CD14-positive monocyte (primary cell): ENCODE results near the gene GCA. TPM values are rescaled to one million over a fixed set of nuclear protein-coding genes. Genes with fewer than 3 reads are reported as not detected.

Experiments used
- DNase-seq, 3 donors: peaks; one replicate each; pipeline ENCODE4 v3.0.0-alpha.2; 2011 to 2022
- H2AFZ ChIP-seq: 2 replicates; pipeline ENCODE4 v1.6.0; 2012; ENCODE audit warnings: mild to moderate bottlenecking, low read depth, low read length, inconsistent platforms; ENCODE audit not compliant: insufficient read depth, poor library complexity, severe bottlenecking
- H3K27ac ChIP-seq, 2 donors: 1 replicate in 1 of 2; 2 replicates in 1 of 2; pipeline ENCODE4 v1.5.1; 2012 to 2013; ENCODE audit warnings: low read length in 2 of 2, control low read depth in 1 of 2, inconsistent platforms in 1 of 2, low read depth in 1 of 2, mild to moderate bottlenecking in 1 of 2
- H3K27me3 ChIP-seq, 2 donors: one replicate each; pipeline versions ENCODE4 v1.6.0 to v1.6.1; 2011 to 2013; ENCODE audit warnings: low read length in 2 of 2; ENCODE audit not compliant: control insufficient read depth in 2 of 2, insufficient read depth in 2 of 2
- H3K36me3 ChIP-seq, 2 donors: replicated peaks in 1 of 2; 1 replicate in 1 of 2; 2 replicates in 1 of 2; pipeline versions ENCODE4 v1.5.1 to v1.6.1; 2012 to 2013; ENCODE audit warnings: low read length in 2 of 2, control low read depth in 1 of 2, inconsistent platforms in 1 of 2, mild to moderate bottlenecking in 1 of 2; ENCODE audit not compliant: insufficient read depth in 2 of 2, control insufficient read depth in 1 of 2
- H3K4me1 ChIP-seq, 2 donors: 1 replicate in 1 of 2; 2 replicates in 1 of 2; pipeline versions ENCODE4 v1.5.1 to v1.6.1; 2012 to 2013; ENCODE audit warnings: low read length in 2 of 2, control low read depth in 1 of 2, inconsistent platforms in 1 of 2, mild to moderate bottlenecking in 1 of 2, moderate library complexity in 1 of 2; ENCODE audit not compliant: insufficient read depth in 2 of 2, control insufficient read depth in 1 of 2
- H3K4me2 ChIP-seq: replicated peaks from 2 replicates; pipeline ENCODE3; 2012; ENCODE audit warnings: low read length, moderate library complexity, mild to moderate bottlenecking; ENCODE audit not compliant: poor library complexity, severe bottlenecking; ENCODE audit errors: extremely low read depth
- H3K4me3 ChIP-seq, 3 experiments: fragments of 200-600 bp in 1 of 3; sonication (generic) in 1 of 3; replicated peaks in 1 of 3; 1 replicate in 2 of 3; 2 replicates in 1 of 3; pipeline ENCODE4 v1.5.1; 2011 to 2013; ENCODE audit warnings: low read length in 3 of 3, mild to moderate bottlenecking in 3 of 3, control low read depth in 2 of 3, low read depth in 2 of 3, inconsistent platforms in 1 of 3, moderate library complexity in 1 of 3
- H3K79me2 ChIP-seq: 2 replicates; pipeline ENCODE4 v1.6.0; 2012; ENCODE audit warnings: mild to moderate bottlenecking, control low read depth, inconsistent platforms, low read length, moderate library complexity; ENCODE audit not compliant: insufficient read depth
- H3K9ac ChIP-seq: 2 replicates; pipeline ENCODE4 v1.6.0; 2017; ENCODE audit warnings: low read length, mild to moderate bottlenecking; ENCODE audit not compliant: insufficient read depth, poor library complexity, severe bottlenecking
- H3K9me3 ChIP-seq, 2 donors: replicated peaks in 1 of 2; 1 replicate in 1 of 2; 2 replicates in 1 of 2; pipeline versions ENCODE4 v1.5.1 to v1.6.1; 2012 to 2013; ENCODE audit warnings: low read length in 2 of 2, control low read depth in 1 of 2; ENCODE audit not compliant: control insufficient read depth in 1 of 2, insufficient read depth in 1 of 2
- H4K20me1 ChIP-seq: 2 replicates; pipeline ENCODE4 v1.6.0; 2012; ENCODE audit warnings: mild to moderate bottlenecking, low read length, control low read depth, moderate library complexity; ENCODE audit not compliant: insufficient read depth
- H3K27ac Mint-ChIP-seq, 7 donors: one replicate each; pipeline ENCODE4 v1.8.0; 2020; ENCODE audit warnings: mild to moderate bottlenecking in 7 of 7, mixed read lengths in 7 of 7, moderate library complexity in 6 of 7, inconsistent platforms in 2 of 7
- H3K27me3 Mint-ChIP-seq, 3 donors: one replicate each; pipeline ENCODE4 v1.8.0; 2021 to 2022; ENCODE audit warnings: low read depth in 3 of 3, mild to moderate bottlenecking in 3 of 3, mixed read lengths in 3 of 3, moderate library complexity in 3 of 3, inconsistent platforms in 1 of 3
- H3K36me3 Mint-ChIP-seq, 2 donors: one replicate each; pipeline ENCODE4 v1.8.0; 2020; ENCODE audit warnings: mixed read lengths in 2 of 2, inconsistent platforms in 1 of 2, mild to moderate bottlenecking in 1 of 2
- H3K4me1 Mint-ChIP-seq: one replicate; pipeline ENCODE4 v1.8.0; 2020; ENCODE audit warnings: mild to moderate bottlenecking, mixed read lengths
- H3K4me3 Mint-ChIP-seq, 2 donors: one replicate each; pipeline ENCODE4 v1.8.0; 2020; ENCODE audit warnings: mild to moderate bottlenecking in 2 of 2, mixed read lengths in 2 of 2, moderate library complexity in 1 of 2
- H3K9me3 Mint-ChIP-seq, 7 donors: one replicate each; pipeline ENCODE4 v1.8.0; 2020 to 2022; ENCODE audit warnings: mixed read lengths in 7 of 7, mild to moderate bottlenecking in 6 of 7, moderate library complexity in 6 of 7, inconsistent platforms in 2 of 7
- CTCF ChIP-seq: fragments of 200-600 bp; IDR thresholded peaks from one replicate; pipeline ENCODE4 v1.8.0; 2022; ENCODE audit warnings: antibody characterized with exemption, mild to moderate bottlenecking
- WGBS: methylation state at CpG from one replicate; pipeline ENCODE4 v1.1.5; 2013; ENCODE audit warnings: missing lambda C conversion rate; ENCODE audit not compliant: insufficient coverage; 5-methylcytosine and 5-hydroxymethylcytosine counted together
- intact Hi-C, 2 donors: fragments of 100-400 bp; cut with micrococcal nuclease; formaldehyde crosslinking; loops; one replicate each; pipeline versions ENCODE4 v1.15.0 to v1.15.1; 2023
- polyA plus RNA-seq, 3 donors: library from polyadenylated mRNA; depleted of rRNA in 1 of 3; unstranded in 2 of 3; stranded (reverse) in 1 of 3; fragments of 300-500 nt in 2 of 3; fragments of >200 nt in 1 of 3; fragmentation: Illumina TruSeq in 2 of 3; gene quantifications; 1 replicate in 2 of 3; 2 replicates in 1 of 3; pipeline ENCODE4 v1.2.3, GENCODE V29; 2012 to 2021

The GCA gene
- polyA plus RNA-seq, 3 donors = 129 to 441 (median 400) TPM

- no peaks in the 10 kb centered on the region for H3K36me3 ChIP-seq
- H3K27me3 Mint-ChIP-seq = peaks cover 0 to 3% (median 0%) of the 10 kb centered on the region in 3 donors
- intact Hi-C loops = no loop called here
- no peaks in the 10 kb centered on the region for H3K79me2 ChIP-seq
- no peaks in the 10 kb centered on the region for H3K4me1 ChIP-seq
- no peaks in the 10 kb centered on the region for H3K27me3 ChIP-seq
- H3K4me3 ChIP-seq = no peak overlapping the region
- peak overlapping the region in 1 of 7 donors; percentile 52 for H3K27ac Mint-ChIP-seq
- H3K36me3 Mint-ChIP-seq = no peaks in the 10 kb centered on the region
- peaks cover 27% of the 10 kb centered on the region for H4K20me1 ChIP-seq
- peaks cover 0 to 2% (median 0%) of the 10 kb centered on the region in 7 donors for H3K9me3 Mint-ChIP-seq
- no peaks in the 10 kb centered on the region for H3K9me3 ChIP-seq
- H3K4me3 Mint-ChIP-seq = no peak overlapping the region
- no peak overlapping the region for H2AFZ ChIP-seq
- H3K4me1 Mint-ChIP-seq = peaks cover 5% of the 10 kb centered on the region
- H3K9ac ChIP-seq = no peak overlapping the region
- no peak overlapping the region for H3K27ac ChIP-seq
- no peak for DNase-seq
- no peak overlapping the region for H3K4me2 ChIP-seq
- TF ChIP-seq CTCF = no peak
Measured at GRCh38 chr2:162372818-162373217, 28.9 kb downstream of the GCA start.

- H3K27ac Mint-ChIP-seq = no peak overlapping the region
- H3K4me2 ChIP-seq = peak overlapping the region; percentile 18
- H3K27me3 Mint-ChIP-seq = peaks cover 0 to 5% (median 2%) of the 10 kb centered on the region in 3 donors
Measured at GRCh38 chr2:162379719-162380580, 36.0 kb downstream of the GCA start.

More at GRCh38 chr2:162379719-162380580, 36.0 kb downstream of the GCA start:
- no peaks in the 10 kb centered on the region for H3K9me3 ChIP-seq
- Mint-ChIP-seq H3K4me1 (peaks cover 2% of the 10 kb centered on the region), H3K36me3 (no peaks in the 10 kb centered on the region), H3K9me3 (peaks cover 0 to 2% (median 0%) of the 10 kb centered on the region in 7 donors), H3K4me3 (peak overlapping the region; percentile 52 to 69)
- no peaks in the 10 kb centered on the region for H3K79me2 ChIP-seq
- no peak overlapping the region for H2AFZ ChIP-seq
- H3K4me3 ChIP-seq = no peak overlapping the region
- no peaks in the 10 kb centered on the region for H4K20me1 ChIP-seq
- 94% methylated on average over 3 of the region's 12 CpGs for WGBS
- H3K4me1 ChIP-seq = no peaks in the 10 kb centered on the region
- DNase-seq = no peak
- TF ChIP-seq CTCF = no peak
- no peak overlapping the region for H3K27ac ChIP-seq
- H3K9ac ChIP-seq = no peak overlapping the region
- intact Hi-C loops = no loop called here
- H3K36me3 ChIP-seq = no peaks in the 10 kb centered on the region
- H3K27me3 ChIP-seq = no peaks in the 10 kb centered on the region
